Hepatocyte (in vitro differentiated cells): ENCODE data around the gene MED13L.

Experiments used
- EZH2 ChIP-seq: fragments of 200-600 bp; sonication (generic); IDR thresholded peaks from 2 replicates; pipeline ENCODE4 v1.6.1; 2016; ENCODE audit warnings: antibody characterized with exemption, mild to moderate bottlenecking, borderline replicate concordance
- EZH2phosphoT487 ChIP-seq: fragments of 200-600 bp; sonication (generic); IDR thresholded peaks from one replicate; pipeline ENCODE4 v1.6.1; 2018; ENCODE audit warnings: antibody characterized with exemption, mild to moderate bottlenecking, low read depth, moderate library complexity; ENCODE audit not compliant: unreplicated experiment, severe bottlenecking
- TF ChIP-seq, protein P1 (sequence below): fragments of 200-600 bp; sonication (generic); IDR thresholded peaks from 2 replicates; pipeline ENCODE4 v1.5.1; 2016; ENCODE audit warnings: antibody characterized with exemption, mild to moderate bottlenecking; ENCODE audit not compliant: poor library complexity

DNA sequence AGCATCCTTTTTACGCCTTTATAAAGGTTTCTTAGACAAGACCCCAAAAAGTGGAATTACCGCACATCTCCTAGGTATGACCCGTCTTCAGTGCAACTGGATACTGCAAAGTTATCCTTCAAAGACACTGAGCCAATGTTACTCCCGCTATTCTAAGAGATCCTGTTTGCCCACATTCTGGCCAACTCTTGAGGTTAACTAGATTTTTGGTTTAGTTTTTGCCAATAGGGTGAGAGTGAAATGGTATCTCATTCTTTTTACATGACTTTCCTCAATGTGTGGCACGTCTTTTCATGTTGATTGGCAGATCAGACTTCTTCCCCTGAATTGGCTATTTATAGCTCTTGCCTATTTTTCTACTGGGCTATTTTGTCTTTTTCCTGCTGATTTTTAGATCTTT, 347.2 kb downstream of the MED13L start:
- TF ChIP-seq, protein P1, sequence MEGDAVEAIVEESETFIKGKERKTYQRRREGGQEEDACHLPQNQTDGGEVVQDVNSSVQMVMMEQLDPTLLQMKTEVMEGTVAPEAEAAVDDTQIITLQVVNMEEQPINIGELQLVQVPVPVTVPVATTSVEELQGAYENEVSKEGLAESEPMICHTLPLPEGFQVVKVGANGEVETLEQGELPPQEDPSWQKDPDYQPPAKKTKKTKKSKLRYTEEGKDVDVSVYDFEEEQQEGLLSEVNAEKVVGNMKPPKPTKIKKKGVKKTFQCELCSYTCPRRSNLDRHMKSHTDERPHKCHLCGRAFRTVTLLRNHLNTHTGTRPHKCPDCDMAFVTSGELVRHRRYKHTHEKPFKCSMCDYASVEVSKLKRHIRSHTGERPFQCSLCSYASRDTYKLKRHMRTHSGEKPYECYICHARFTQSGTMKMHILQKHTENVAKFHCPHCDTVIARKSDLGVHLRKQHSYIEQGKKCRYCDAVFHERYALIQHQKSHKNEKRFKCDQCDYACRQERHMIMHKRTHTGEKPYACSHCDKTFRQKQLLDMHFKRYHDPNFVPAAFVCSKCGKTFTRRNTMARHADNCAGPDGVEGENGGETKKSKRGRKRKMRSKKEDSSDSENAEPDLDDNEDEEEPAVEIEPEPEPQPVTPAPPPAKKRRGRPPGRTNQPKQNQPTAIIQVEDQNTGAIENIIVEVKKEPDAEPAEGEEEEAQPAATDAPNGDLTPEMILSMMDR = no peak
- no peak for TF ChIP-seq EZH2
- no peak for TF ChIP-seq EZH2phosphoT487
